Measurements from ENCODE around the gene FAIM2.

DNA sequence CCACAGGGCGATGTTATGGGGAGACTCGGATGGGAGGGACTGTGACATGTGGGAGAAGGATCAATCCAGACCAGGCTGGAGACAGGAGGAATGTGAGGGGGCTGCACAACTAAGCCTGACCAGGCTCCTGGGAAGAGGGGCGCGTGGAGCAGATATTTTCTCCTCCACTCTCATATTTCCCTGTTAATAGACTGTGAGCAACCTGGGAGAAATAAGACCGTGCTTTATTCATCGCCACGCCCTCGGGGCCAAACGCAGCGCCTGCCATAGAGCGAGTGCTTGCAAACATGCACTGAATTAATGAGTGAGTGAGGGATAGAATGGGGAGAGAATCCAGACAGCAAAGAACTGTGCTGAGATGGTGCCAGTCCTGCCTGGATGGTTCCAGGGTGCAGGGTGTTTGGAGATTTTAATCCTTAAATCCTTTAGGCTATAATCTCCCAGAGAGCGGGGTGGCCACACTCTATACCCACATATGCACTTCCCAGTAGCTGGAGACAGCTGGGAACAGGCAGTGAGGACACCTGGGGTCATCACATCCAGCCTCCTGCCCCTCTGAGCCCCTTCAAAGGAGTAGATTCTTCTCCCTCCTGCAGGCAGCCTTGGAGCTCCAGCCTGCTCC is 13.6 kb upstream of the FAIM2 start:
- TF ChIP-seq, protein P1, sequence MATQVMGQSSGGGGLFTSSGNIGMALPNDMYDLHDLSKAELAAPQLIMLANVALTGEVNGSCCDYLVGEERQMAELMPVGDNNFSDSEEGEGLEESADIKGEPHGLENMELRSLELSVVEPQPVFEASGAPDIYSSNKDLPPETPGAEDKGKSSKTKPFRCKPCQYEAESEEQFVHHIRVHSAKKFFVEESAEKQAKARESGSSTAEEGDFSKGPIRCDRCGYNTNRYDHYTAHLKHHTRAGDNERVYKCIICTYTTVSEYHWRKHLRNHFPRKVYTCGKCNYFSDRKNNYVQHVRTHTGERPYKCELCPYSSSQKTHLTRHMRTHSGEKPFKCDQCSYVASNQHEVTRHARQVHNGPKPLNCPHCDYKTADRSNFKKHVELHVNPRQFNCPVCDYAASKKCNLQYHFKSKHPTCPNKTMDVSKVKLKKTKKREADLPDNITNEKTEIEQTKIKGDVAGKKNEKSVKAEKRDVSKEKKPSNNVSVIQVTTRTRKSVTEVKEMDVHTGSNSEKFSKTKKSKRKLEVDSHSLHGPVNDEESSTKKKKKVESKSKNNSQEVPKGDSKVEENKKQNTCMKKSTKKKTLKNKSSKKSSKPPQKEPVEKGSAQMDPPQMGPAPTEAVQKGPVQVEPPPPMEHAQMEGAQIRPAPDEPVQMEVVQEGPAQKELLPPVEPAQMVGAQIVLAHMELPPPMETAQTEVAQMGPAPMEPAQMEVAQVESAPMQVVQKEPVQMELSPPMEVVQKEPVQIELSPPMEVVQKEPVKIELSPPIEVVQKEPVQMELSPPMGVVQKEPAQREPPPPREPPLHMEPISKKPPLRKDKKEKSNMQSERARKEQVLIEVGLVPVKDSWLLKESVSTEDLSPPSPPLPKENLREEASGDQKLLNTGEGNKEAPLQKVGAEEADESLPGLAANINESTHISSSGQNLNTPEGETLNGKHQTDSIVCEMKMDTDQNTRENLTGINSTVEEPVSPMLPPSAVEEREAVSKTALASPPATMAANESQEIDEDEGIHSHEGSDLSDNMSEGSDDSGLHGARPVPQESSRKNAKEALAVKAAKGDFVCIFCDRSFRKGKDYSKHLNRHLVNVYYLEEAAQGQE (IDR thresholded peaks at IDR 0.05): no peak
- TF ChIP-seq HDAC2 (IDR thresholded peaks at IDR 0.05) (no peak), POLR2AphosphoS2 (conservative IDR thresholded peaks at IDR 0.05; ENCODE audit: low read length) (no peak), BCL3 (IDR thresholded peaks at IDR 0.05) (no peak)
- TF ChIP-seq, protein P2, sequence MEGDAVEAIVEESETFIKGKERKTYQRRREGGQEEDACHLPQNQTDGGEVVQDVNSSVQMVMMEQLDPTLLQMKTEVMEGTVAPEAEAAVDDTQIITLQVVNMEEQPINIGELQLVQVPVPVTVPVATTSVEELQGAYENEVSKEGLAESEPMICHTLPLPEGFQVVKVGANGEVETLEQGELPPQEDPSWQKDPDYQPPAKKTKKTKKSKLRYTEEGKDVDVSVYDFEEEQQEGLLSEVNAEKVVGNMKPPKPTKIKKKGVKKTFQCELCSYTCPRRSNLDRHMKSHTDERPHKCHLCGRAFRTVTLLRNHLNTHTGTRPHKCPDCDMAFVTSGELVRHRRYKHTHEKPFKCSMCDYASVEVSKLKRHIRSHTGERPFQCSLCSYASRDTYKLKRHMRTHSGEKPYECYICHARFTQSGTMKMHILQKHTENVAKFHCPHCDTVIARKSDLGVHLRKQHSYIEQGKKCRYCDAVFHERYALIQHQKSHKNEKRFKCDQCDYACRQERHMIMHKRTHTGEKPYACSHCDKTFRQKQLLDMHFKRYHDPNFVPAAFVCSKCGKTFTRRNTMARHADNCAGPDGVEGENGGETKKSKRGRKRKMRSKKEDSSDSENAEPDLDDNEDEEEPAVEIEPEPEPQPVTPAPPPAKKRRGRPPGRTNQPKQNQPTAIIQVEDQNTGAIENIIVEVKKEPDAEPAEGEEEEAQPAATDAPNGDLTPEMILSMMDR (IDR thresholded peaks at IDR 0.05): no peak

Data from A549 (cell line).